ENCODE results near the gene FUT1. TPM values are rescaled to one million over a fixed set of nuclear protein-coding genes. Genes with fewer than 3 reads are reported as not detected.

Gene FUT1
- total RNA-seq, 4 donors from 2014 or later = 2.2 to 7.1 (median 5.3) TPM

Small RNA genes within 50 kb of the gene (small RNA-seq; reads per million reads assigned to genes)
- not detected for gene RNU6-317P

Other genes with a start within 250 kb of the FUT1 start
- under 1 TPM; 0.12 to 0.47 (median 0.39) TPM for gene LMTK3, start 240.8 kb downstream of the FUT1 start, total RNA-seq
- not detected for gene SULT2B1, start 200.5 kb downstream of the FUT1 start, total RNA-seq
- not detected for gene SPACA4, start 145.9 kb downstream of the FUT1 start, total RNA-seq
- gene FAM83E, start 137.6 kb downstream of the FUT1 start, total RNA-seq = 1 to 10 TPM in 1 of 4 donors, under 1 TPM in 1, not detected in 2; 0.47 to 1.3 TPM
- gene RPL18, start 133.5 kb downstream of the FUT1 start, total RNA-seq = 1,000 to 10,000 TPM; 1,539 to 2,303 (median 1,904) TPM
- 10 to 100 TPM in 2 of 4 donors, 1 to 10 TPM in 2; 6.0 to 16.2 (median 9.5) TPM for gene SPHK2, start 133.1 kb downstream of the FUT1 start, total RNA-seq
- gene DBP, start 115.3 kb downstream of the FUT1 start, total RNA-seq = 10 to 100 TPM in 1 of 4 donors, 1 to 10 TPM in 3; 2.6 to 12.6 (median 5.2) TPM
- 10 to 100 TPM in 1 of 4 donors, 1 to 10 TPM in 3; 1.9 to 12.7 (median 5.7) TPM for gene CA11, start 106.5 kb downstream of the FUT1 start, total RNA-seq
- gene NTN5, start 79.6 kb downstream of the FUT1 start, total RNA-seq = under 1 TPM in 1 of 4 donors, not detected in 3; 0.47 TPM
- under 1 TPM in 2 of 4 donors, not detected in 2; 0.24 to 0.28 TPM for gene FUT2, start 56.7 kb downstream of the FUT1 start, total RNA-seq
- gene MAMSTR, start 32.9 kb downstream of the FUT1 start, total RNA-seq = 1 to 10 TPM in 2 of 4 donors, under 1 TPM in 2; 0.36 to 3.0 (median 1.0) TPM
- 10 to 100 TPM; 11.3 to 60.8 (median 32.4) TPM for gene RASIP1, start 12.0 kb downstream of the FUT1 start, total RNA-seq
- gene IZUMO1, start 5.7 kb downstream of the FUT1 start, total RNA-seq = 1 to 10 TPM in 3 of 4 donors, not detected in 1; 1.3 to 2.5 (median 1.3) TPM
- not detected for gene FGF21, start 2.9 kb upstream of the FUT1 start, total RNA-seq
- gene BCAT2, start 58.4 kb upstream of the FUT1 start, total RNA-seq = 10 to 100 TPM; 20.5 to 65.3 (median 37.2) TPM
- gene HSD17B14, start 83.8 kb upstream of the FUT1 start, total RNA-seq = 10 to 100 TPM; 11.0 to 19.3 (median 13.0) TPM
- 10 to 100 TPM in 3 of 4 donors, 1 to 10 TPM in 1; 7.3 to 18.7 (median 14.9) TPM for gene PLEKHA4, start 116.0 kb upstream of the FUT1 start, total RNA-seq
- gene PPP1R15A, start 119.8 kb upstream of the FUT1 start, total RNA-seq = 100 to 1,000 TPM; 105 to 282 (median 176) TPM
- gene TULP2, start 146.1 kb upstream of the FUT1 start, total RNA-seq = not detected
- gene NUCB1, start 147.7 kb upstream of the FUT1 start, total RNA-seq = 100 to 1,000 TPM; 197 to 280 (median 253) TPM
- gene DHDH, start 181.1 kb upstream of the FUT1 start, total RNA-seq = not detected
- 10 to 100 TPM; 26.4 to 64.2 (median 37.3) TPM for gene BAX, start 202.2 kb upstream of the FUT1 start, total RNA-seq
- gene FTL, start 212.7 kb upstream of the FUT1 start, total RNA-seq = 1,000 to 10,000 TPM; 6,104 to 9,580 (median 8,850) TPM
- gene GYS1, start 240.7 kb upstream of the FUT1 start, total RNA-seq = 10 to 100 TPM; 34.3 to 41.0 (median 38.8) TPM
- gene RUVBL2, start 241.2 kb upstream of the FUT1 start, total RNA-seq = 10 to 100 TPM; 66.3 to 83.9 (median 72.4) TPM